HepG2 (cell line): ENCODE results near the gene ST6GALNAC6. TPM values are rescaled to one million over a fixed set of nuclear protein-coding genes. Genes with fewer than 3 reads are reported as not detected.

Experiments used
- AGO1 ChIP-seq: fragments of 200-400 bp; formaldehyde crosslinking; IDR thresholded peaks from 2 replicates; pipeline ENCODE4 v1.6.1; 2017; ENCODE audit warnings: mild to moderate bottlenecking, low read depth, low read length, moderate library complexity; ENCODE audit not compliant: poor library complexity, severe bottlenecking
- AGO2 ChIP-seq: fragments of 200-400 bp; formaldehyde crosslinking; optimal IDR thresholded peaks from 2 replicates; pipeline ENCODE3; 2017; ENCODE audit warnings: mild to moderate bottlenecking, low read depth, low read length, moderate library complexity
- ATF7-NPFF ChIP-seq: sonication (generic); formaldehyde crosslinking; IDR thresholded peaks from 2 replicates; pipeline ENCODE4 v1.8.1; 2023; ENCODE audit warnings: mild to moderate bottlenecking, low read depth, missing genetic modification reagents, moderate library complexity
- CREB1 ChIP-seq, 2 experiments: fragments of 450-650 bp in 1 of 2; IDR thresholded peaks; 2 replicates each; pipeline ENCODE4 v1.6.1; 2016 to 2017; ENCODE audit warnings: control low read depth in 1 of 2, mild to moderate bottlenecking in 1 of 2, missing compliant biosample characterization in 1 of 2, missing genetic modification characterization in 1 of 2
- DNMT1 ChIP-seq: sonication (generic); formaldehyde crosslinking; IDR thresholded peaks from 2 replicates; pipeline ENCODE4 v1.5.1; 2020; ENCODE audit warnings: mild to moderate bottlenecking, missing genetic modification reagents
- JUNB ChIP-seq: sonication (generic); formaldehyde crosslinking; IDR thresholded peaks from 2 replicates; pipeline ENCODE4 v1.8.0; 2022; ENCODE audit warnings: missing genetic modification reagents, mild to moderate bottlenecking, borderline replicate concordance
- KLF12 ChIP-seq: sonication (generic); formaldehyde crosslinking; IDR thresholded peaks from 2 replicates; pipeline ENCODE4 v1.4.0; 2020; ENCODE audit warnings: missing genetic modification reagents, borderline replicate concordance
- PHB2 ChIP-seq: fragments of 450-650 bp; IDR thresholded peaks from 2 replicates; pipeline ENCODE4 v1.6.1; 2018; ENCODE audit not compliant: partially characterized antibody
- ZNF350 ChIP-seq: sonication (generic); formaldehyde crosslinking; IDR thresholded peaks from 2 replicates; pipeline ENCODE4 v1.4.0; 2020; ENCODE audit warnings: mild to moderate bottlenecking, low read depth, missing genetic modification reagents, borderline replicate concordance
- ZNF430 ChIP-seq: sonication (generic); formaldehyde crosslinking; IDR thresholded peaks from 2 replicates; pipeline ENCODE4 v1.9.0; 2021; ENCODE audit warnings: mild to moderate bottlenecking, missing genetic modification reagents
- ZNF747 ChIP-seq: sonication (generic); formaldehyde crosslinking; IDR thresholded peaks from 2 replicates; pipeline ENCODE4 v1.8.1; 2023; ENCODE audit warnings: missing genetic modification reagents, mild to moderate bottlenecking, borderline replicate concordance
- ZNF781 ChIP-seq: sonication (generic); formaldehyde crosslinking; IDR thresholded peaks from 2 replicates; pipeline ENCODE4 v1.5.1; 2020; ENCODE audit warnings: borderline replicate concordance, mild to moderate bottlenecking, missing genetic modification reagents; ENCODE audit errors: not compliant biosample characterization
- ZNF782 ChIP-seq: sonication (generic); formaldehyde crosslinking; IDR thresholded peaks from 2 replicates; pipeline ENCODE4 v1.4.0; 2020; ENCODE audit warnings: missing genetic modification reagents, mild to moderate bottlenecking, borderline replicate concordance
- polyA plus RNA-seq, 8 experiments: library from polyadenylated mRNA; depleted of rRNA in 3 of 8; stranded (reverse) in 7 of 8; unstranded in 1 of 8; fragments of >200 nt; fragmentation: Illumina TruSeq in 4 of 8; extraction: Trizol in 4 of 8; gene quantifications; 2 replicates each; pipeline versions ENCODE4 v1.2.1 to v1.2.3, GENCODE V29; 2011 to 2016; ENCODE audit warnings: low read depth in 4 of 8, missing spikeins in 1 of 8, mixed read lengths in 1 of 8; ENCODE audit not compliant: insufficient read depth in 1 of 8
- total RNA-seq, 5 experiments: library from RNA; depleted of rRNA; stranded (reverse); fragments of >200 nt; fragmentation: Illumina TruSeq; extraction: Trizol; gene quantifications; 2 replicates each; pipeline ENCODE4 v1.2.3, GENCODE V29; 2016; ENCODE audit warnings: low read depth in 1 of 5
- TF ChIP-seq, protein P1 (sequence below): sonication (generic); formaldehyde crosslinking; IDR thresholded peaks from 2 replicates; pipeline ENCODE4 v1.4.0; 2020; ENCODE audit warnings: mild to moderate bottlenecking, missing genetic modification reagents, borderline replicate concordance
- TF ChIP-seq, protein P2 (sequence below): sonication (generic); formaldehyde crosslinking; IDR thresholded peaks from 2 replicates; pipeline ENCODE4 v1.4.0; 2020; ENCODE audit warnings: low read depth, mild to moderate bottlenecking, missing genetic modification reagents
- TF ChIP-seq, protein P3 (sequence below): sonication (generic); formaldehyde crosslinking; IDR thresholded peaks from 2 replicates; pipeline ENCODE4 v1.5.1; 2020; ENCODE audit warnings: mild to moderate bottlenecking, missing genetic modification reagents, moderate library complexity
- TF ChIP-seq, protein P4 (sequence below): sonication (generic); formaldehyde crosslinking; IDR thresholded peaks from 2 replicates; pipeline ENCODE4 v1.4.0; 2020; ENCODE audit warnings: missing genetic modification reagents

The ST6GALNAC6 gene
- total and polyA plus RNA-seq, 2 of the 13 experiments (the other 11 are each of a cell fraction or from before 2014, with no cell fraction given), result 18.5 to 65.4 TPM

DNA sequence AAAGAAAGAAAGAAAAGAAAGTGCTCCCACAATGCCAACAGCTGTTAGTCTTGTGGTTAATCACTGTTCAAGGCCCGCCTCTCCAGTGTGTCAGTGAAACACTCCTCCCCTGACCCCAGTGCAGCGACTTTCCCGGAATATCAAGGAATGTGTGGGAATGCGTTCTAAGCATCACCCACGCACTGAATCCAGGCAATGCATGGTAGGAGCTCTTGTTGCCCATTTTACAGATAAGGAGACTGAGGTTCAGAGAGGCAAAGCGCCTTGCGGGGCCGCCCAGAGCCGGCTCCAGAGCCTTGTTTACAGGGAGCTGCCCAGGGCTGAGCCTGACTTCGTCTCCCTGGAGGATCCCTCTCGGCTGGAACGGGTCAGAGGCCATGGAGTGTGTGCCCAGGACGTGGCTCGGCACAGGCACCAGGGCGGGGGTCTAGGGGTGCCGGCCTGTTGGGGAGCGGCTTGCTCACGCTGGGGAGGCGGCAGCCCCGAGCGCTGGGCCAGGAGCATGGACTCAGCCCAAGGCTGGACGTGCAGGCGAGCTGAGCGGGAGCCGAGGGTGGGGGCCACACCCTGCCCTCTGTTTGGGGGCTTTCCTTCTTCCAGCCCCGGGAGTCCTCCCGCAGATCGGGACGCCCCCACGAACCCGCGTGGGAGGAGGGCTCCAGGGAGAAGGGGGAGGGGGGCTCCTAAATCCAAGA is 823 bp downstream of the ST6GALNAC6 start (continued):
- TF ChIP-seq, protein P1, sequence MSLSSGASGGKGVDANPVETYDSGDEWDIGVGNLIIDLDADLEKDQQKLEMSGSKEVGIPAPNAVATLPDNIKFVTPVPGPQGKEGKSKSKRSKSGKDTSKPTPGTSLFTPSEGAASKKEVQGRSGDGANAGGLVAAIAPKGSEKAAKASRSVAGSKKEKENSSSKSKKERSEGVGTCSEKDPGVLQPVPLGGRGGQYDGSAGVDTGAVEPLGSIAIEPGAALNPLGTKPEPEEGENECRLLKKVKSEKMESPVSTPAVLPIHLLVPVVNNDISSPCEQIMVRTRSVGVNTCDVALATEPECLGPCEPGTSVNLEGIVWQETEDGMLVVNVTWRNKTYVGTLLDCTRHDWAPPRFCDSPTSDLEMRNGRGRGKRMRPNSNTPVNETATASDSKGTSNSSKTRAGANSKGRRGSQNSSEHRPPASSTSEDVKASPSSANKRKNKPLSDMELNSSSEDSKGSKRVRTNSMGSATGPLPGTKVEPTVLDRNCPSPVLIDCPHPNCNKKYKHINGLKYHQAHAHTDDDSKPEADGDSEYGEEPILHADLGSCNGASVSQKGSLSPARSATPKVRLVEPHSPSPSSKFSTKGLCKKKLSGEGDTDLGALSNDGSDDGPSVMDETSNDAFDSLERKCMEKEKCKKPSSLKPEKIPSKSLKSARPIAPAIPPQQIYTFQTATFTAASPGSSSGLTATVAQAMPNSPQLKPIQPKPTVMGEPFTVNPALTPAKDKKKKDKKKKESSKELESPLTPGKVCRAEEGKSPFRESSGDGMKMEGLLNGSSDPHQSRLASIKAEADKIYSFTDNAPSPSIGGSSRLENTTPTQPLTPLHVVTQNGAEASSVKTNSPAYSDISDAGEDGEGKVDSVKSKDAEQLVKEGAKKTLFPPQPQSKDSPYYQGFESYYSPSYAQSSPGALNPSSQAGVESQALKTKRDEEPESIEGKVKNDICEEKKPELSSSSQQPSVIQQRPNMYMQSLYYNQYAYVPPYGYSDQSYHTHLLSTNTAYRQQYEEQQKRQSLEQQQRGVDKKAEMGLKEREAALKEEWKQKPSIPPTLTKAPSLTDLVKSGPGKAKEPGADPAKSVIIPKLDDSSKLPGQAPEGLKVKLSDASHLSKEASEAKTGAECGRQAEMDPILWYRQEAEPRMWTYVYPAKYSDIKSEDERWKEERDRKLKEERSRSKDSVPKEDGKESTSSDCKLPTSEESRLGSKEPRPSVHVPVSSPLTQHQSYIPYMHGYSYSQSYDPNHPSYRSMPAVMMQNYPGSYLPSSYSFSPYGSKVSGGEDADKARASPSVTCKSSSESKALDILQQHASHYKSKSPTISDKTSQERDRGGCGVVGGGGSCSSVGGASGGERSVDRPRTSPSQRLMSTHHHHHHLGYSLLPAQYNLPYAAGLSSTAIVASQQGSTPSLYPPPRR (CRISPR knock-in tag), result no peak
- TF ChIP-seq CREB1 (IDR thresholded peaks at IDR 0.05) (no peak), CREB1 (CRISPR knock-in tag; IDR thresholded peaks at IDR 0.05) (no peak), PHB2 (no peak), AGO2 (peak; percentile 77), ZNF350 (0 out of 2 replicates have a peak, but pooled peaks have one; percentile 31), ZNF782 (CRISPR knock-in tag) (no peak), AGO1 (peak; percentile 51), DNMT1 (CRISPR knock-in tag) (no peak), JUNB (CRISPR knock-in tag) (no peak), ZNF430 (CRISPR knock-in tag) (no peak), ZNF781 (no peak), ATF7-NPFF (CRISPR knock-in tag) (no peak), ZNF747 (CRISPR knock-in tag) (peak; percentile 70; the same call in 1 of the 2 replicates), KLF12 (CRISPR knock-in tag) (no peak; the same call in 1 of the 2 replicates)
- TF ChIP-seq, protein P2, sequence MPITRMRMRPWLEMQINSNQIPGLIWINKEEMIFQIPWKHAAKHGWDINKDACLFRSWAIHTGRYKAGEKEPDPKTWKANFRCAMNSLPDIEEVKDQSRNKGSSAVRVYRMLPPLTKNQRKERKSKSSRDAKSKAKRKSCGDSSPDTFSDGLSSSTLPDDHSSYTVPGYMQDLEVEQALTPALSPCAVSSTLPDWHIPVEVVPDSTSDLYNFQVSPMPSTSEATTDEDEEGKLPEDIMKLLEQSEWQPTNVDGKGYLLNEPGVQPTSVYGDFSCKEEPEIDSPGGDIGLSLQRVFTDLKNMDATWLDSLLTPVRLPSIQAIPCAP, result no peak
- TF ChIP-seq, protein P3, sequence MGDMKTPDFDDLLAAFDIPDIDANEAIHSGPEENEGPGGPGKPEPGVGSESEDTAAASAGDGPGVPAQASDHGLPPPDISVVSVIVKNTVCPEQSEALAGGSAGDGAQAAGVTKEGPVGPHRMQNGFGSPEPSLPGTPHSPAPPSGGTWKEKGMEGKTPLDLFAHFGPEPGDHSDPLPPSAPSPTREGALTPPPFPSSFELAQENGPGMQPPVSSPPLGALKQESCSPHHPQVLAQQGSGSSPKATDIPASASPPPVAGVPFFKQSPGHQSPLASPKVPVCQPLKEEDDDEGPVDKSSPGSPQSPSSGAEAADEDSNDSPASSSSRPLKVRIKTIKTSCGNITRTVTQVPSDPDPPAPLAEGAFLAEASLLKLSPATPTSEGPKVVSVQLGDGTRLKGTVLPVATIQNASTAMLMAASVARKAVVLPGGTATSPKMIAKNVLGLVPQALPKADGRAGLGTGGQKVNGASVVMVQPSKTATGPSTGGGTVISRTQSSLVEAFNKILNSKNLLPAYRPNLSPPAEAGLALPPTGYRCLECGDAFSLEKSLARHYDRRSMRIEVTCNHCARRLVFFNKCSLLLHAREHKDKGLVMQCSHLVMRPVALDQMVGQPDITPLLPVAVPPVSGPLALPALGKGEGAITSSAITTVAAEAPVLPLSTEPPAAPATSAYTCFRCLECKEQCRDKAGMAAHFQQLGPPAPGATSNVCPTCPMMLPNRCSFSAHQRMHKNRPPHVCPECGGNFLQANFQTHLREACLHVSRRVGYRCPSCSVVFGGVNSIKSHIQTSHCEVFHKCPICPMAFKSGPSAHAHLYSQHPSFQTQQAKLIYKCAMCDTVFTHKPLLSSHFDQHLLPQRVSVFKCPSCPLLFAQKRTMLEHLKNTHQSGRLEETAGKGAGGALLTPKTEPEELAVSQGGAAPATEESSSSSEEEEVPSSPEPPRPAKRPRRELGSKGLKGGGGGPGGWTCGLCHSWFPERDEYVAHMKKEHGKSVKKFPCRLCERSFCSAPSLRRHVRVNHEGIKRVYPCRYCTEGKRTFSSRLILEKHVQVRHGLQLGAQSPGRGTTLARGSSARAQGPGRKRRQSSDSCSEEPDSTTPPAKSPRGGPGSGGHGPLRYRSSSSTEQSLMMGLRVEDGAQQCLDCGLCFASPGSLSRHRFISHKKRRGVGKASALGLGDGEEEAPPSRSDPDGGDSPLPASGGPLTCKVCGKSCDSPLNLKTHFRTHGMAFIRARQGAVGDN (CRISPR knock-in tag), result peak; percentile 71
- TF ChIP-seq, protein P4, sequence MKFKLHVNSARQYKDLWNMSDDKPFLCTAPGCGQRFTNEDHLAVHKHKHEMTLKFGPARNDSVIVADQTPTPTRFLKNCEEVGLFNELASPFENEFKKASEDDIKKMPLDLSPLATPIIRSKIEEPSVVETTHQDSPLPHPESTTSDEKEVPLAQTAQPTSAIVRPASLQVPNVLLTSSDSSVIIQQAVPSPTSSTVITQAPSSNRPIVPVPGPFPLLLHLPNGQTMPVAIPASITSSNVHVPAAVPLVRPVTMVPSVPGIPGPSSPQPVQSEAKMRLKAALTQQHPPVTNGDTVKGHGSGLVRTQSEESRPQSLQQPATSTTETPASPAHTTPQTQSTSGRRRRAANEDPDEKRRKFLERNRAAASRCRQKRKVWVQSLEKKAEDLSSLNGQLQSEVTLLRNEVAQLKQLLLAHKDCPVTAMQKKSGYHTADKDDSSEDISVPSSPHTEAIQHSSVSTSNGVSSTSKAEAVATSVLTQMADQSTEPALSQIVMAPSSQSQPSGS (CRISPR knock-in tag), result no peak
